SH-SY5Y (cell line): ENCODE measurements around the gene FKBP5.

Experiments used
- GATA2 ChIP-seq: IDR thresholded peaks from 2 replicates; pipeline ENCODE4 v1.6.1; 2011; ENCODE audit warnings: mild to moderate bottlenecking, low read depth, low read length
- GATA3 ChIP-seq: IDR thresholded peaks from 2 replicates; pipeline ENCODE4 v1.6.1; 2011; ENCODE audit warnings: low read depth, mild to moderate bottlenecking, low read length, moderate library complexity

DNA sequence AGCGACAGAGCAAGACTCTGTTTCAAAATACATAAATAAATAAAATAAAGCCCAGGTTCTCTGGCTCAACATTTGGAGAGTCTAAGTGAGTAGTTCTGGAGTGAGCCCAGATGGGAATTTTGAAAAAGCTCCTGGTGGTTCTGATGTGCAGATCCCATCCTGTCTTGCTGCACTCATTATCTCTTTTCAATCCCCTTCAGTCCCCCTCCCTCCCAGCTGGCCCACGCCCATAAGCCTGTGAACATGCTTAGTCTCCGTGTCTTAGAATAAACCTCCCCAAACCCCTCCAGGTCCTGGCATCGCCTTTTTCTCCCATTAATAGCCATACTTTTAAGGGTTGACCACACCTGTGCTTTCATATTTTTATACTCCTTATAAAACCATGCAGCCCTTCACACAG lies 156.6 kb downstream of the FKBP5 start:
- TF ChIP-seq GATA2, result no peak
- no peak for TF ChIP-seq GATA3
